Mucosa of descending colon (tissue), 3 donors: ENCODE data around the gene ADAP1. TPM values are rescaled to one million over a fixed set of nuclear protein-coding genes. Genes with fewer than 3 reads are reported as not detected.

Experiments used
- ATAC-seq: fragments of 200-7000 bp; cut with Tn5 transposase; one replicate; pipeline ENCODE4 v1.9.1; 2020; ENCODE audit warnings: mild to moderate bottlenecking, moderate library complexity
- DNase-seq, 3 donors: peaks; one replicate each; pipeline ENCODE4 v3.0.0-alpha.2; 2020
- H3K36me3 ChIP-seq: fragments of 200-600 bp; one replicate; pipeline ENCODE4 v1.8.0; 2021; ENCODE audit warnings: low read depth, mild to moderate bottlenecking
- H3K4me1 ChIP-seq: fragments of 200-600 bp; one replicate; pipeline ENCODE4 v1.8.0; 2021; ENCODE audit warnings: low read depth, mild to moderate bottlenecking
- H3K4me3 ChIP-seq: fragments of 200-600 bp; one replicate; pipeline ENCODE4 v1.8.0; 2021; ENCODE audit warnings: mild to moderate bottlenecking
- H3K9me3 ChIP-seq: fragments of 200-600 bp; one replicate; pipeline ENCODE4 v1.8.0; 2021; ENCODE audit warnings: mild to moderate bottlenecking
- CTCF ChIP-seq: fragments of 200-600 bp; IDR thresholded peaks from one replicate; pipeline ENCODE4 v1.8.0; 2022; ENCODE audit warnings: antibody characterized with exemption, mild to moderate bottlenecking
- intact Hi-C, 2 donors: fragments of 100-400 bp; cut with DNase I in 1 of 2; cut with micrococcal nuclease in 1 of 2; formaldehyde crosslinking; loops; one replicate each; pipeline versions ENCODE4 v1.11.0 to v1.11.1; 2022; cut with DNase I, micrococcal nuclease
- total RNA-seq, 3 donors: library from RNA; stranded (reverse); fragmentation: NEBNext Ultra II Directional in 2 of 3; extraction: Animal tissue kit (Norgen Biotek cat#: 25700) in 2 of 3; gene quantifications; one replicate each; pipeline versions ENCODE4 v1.2.1 to v1.2.4, GENCODE V29; 2021 to 2023
- donor health status: DM: no; HTN: no; CAD: no; lungs with moderate emphysema.
- donor health status: DM: no; HTN: no; CAD: no.
- donor health status: DM: no; HTN: yes; CAD: no.

The ADAP1 gene
- total RNA-seq, 3 donors from 2014 or later, result 80.7 to 153 (median 98.8) TPM

GRCh38 chr7:892648-893593 is 61.6 kb downstream of the ADAP1 start:
- H3K4me1 ChIP-seq, result no peaks in the 10 kb centered on the region
- ATAC-seq, result peak; percentile 15
- no peaks in the 10 kb centered on the region for H3K9me3 ChIP-seq
- DNase-seq, result peak in 2 of 3 donors; percentile 51 to 60
- intact Hi-C loops, result no loop called here
- no peak for TF ChIP-seq CTCF
- no peak overlapping the region for H3K4me3 ChIP-seq
- H3K36me3 ChIP-seq, result peaks cover 22% of the 10 kb centered on the region

GRCh38 chr7:891805-892204 is 62.7 kb downstream of the ADAP1 start:
- Histone ChIP-seq H3K4me3 (no peak overlapping the region), H3K4me1 (no peaks in the 10 kb centered on the region), H3K9me3 (no peaks in the 10 kb centered on the region), H3K36me3 (peaks cover 20% of the 10 kb centered on the region)
- ATAC-seq, result no peak
- intact Hi-C loops, result no loop called here
- DNase-seq, result peak in 2 of 3 donors; percentile 20 to 26
- TF ChIP-seq CTCF, result no peak

GRCh38 chr7:891291-891690 is 63.2 kb downstream of the ADAP1 start:
- ATAC-seq (no peak), DNase-seq (peak in 2 of 3 donors; percentile 27 to 47)
- H3K36me3 ChIP-seq, result peaks cover 15% of the 10 kb centered on the region
- intact Hi-C loops, result no loop called here
- no peaks in the 10 kb centered on the region for H3K4me1 ChIP-seq
- H3K4me3 ChIP-seq, result no peak overlapping the region
- H3K9me3 ChIP-seq, result no peaks in the 10 kb centered on the region
- TF ChIP-seq CTCF, result no peak

- intact Hi-C loops, result no loop called here
- TF ChIP-seq CTCF, result no peak
- Histone ChIP-seq H3K4me1 (no peaks in the 10 kb centered on the region), H3K9me3 (no peaks in the 10 kb centered on the region), H3K36me3 (peaks cover 12% of the 10 kb centered on the region), H3K4me3 (no peak overlapping the region)
- ATAC-seq (no peak), DNase-seq (peak in 2 of 3 donors; percentile 19 to 42)
Measured at GRCh38 chr7:890868-891267, 63.6 kb downstream of the ADAP1 start.

- no peak for TF ChIP-seq CTCF
- H3K9me3 ChIP-seq, result no peaks in the 10 kb centered on the region
- ATAC-seq (no peak), DNase-seq (peak in 2 of 3 donors; percentile 18 to 31)
- H3K36me3 ChIP-seq, result peaks cover 5% of the 10 kb centered on the region
- intact Hi-C loops, result no loop called here
- no peak overlapping the region for H3K4me3 ChIP-seq
- no peaks in the 10 kb centered on the region for H3K4me1 ChIP-seq
Measured at GRCh38 chr7:889391-889790, 65.1 kb downstream of the ADAP1 start.
